PC-3 (cell line): ENCODE results near the gene DAPK1. TPM values are rescaled to one million over a fixed set of nuclear protein-coding genes. Genes with fewer than 3 reads are reported as not detected.

Experiments
- ATAC-seq: fragments of 200-7000 bp; cut with Tn5 transposase; 2 replicates; pipeline ENCODE4 v1.9.1; 2020; ENCODE audit warnings: mild to moderate bottlenecking, moderate library complexity
- BruUV-seq: library from RNA; stranded (reverse); fragments of 400-500 nt; replicated peaks from 2 replicates; lab custom pipeline; 2021; lab: Mats Ljungman, UMichigan
- CTCF ChIA-PET: fragments of 300-600 bp; sonication (Branson Sonifier 250); formaldehyde crosslinking; loops from one replicate; lab custom pipeline; 2022; ENCODE audit warnings: antibody characterized with exemption; lab: Charles Lee
- POLR2A ChIA-PET: fragments of 300-600 bp; sonication (Branson Sonifier 250); formaldehyde crosslinking; loops from one replicate; lab custom pipeline; 2022; ENCODE audit warnings: antibody characterized with exemption; ENCODE audit not compliant: unreplicated experiment; lab: Charles Lee
- DNase-seq: peaks from one replicate; pipeline ENCODE4 v3.0.0-alpha.2; 2015
- H2AFZ ChIP-seq: fragments of 300-600 bp; sonication (generic); 2 replicates; pipeline ENCODE4 v1.6.0; 2016; ENCODE audit warnings: antibody characterized with exemption, low read length
- H3F3A ChIP-seq: fragments of 300-600 bp; sonication (generic); one replicate; pipeline ENCODE4 v1.6.0; 2017; ENCODE audit warnings: antibody characterized with exemption, low read length, control low read depth, mild to moderate bottlenecking; ENCODE audit not compliant: unreplicated experiment
- H3K27ac ChIP-seq: fragments of 300-600 bp; sonication (generic); 2 replicates; pipeline ENCODE4 v1.5.1; 2016; ENCODE audit warnings: mild to moderate bottlenecking, low read length
- H3K27me3 ChIP-seq: fragments of 300-600 bp; sonication (generic); 2 replicates; pipeline ENCODE4 v1.6.1; 2016; ENCODE audit warnings: low read length, mixed read lengths
- H3K36me3 ChIP-seq: fragments of 300-600 bp; sonication (generic); 2 replicates; pipeline ENCODE4 v1.6.1; 2016; ENCODE audit warnings: low read depth, mixed run types, low read length, mixed read lengths
- H3K4me1 ChIP-seq: fragments of 300-600 bp; sonication (generic); 2 replicates; pipeline ENCODE4 v1.5.1; 2016; ENCODE audit warnings: low read length; ENCODE audit not compliant: insufficient read depth
- H3K4me2 ChIP-seq: fragments of 300-600 bp; sonication (generic); 2 replicates; pipeline ENCODE4 v1.6.0; 2016; ENCODE audit warnings: low read length
- H3K4me3 ChIP-seq: fragments of 300-600 bp; sonication (generic); 2 replicates; pipeline ENCODE4 v1.5.1; 2016; ENCODE audit warnings: mild to moderate bottlenecking, low read length, mixed read lengths
- H3K79me2 ChIP-seq: fragments of 300-600 bp; sonication (generic); 2 replicates; pipeline ENCODE4 v1.6.1; 2017; ENCODE audit warnings: low read length, mixed read lengths
- H3K9ac ChIP-seq: fragments of 300-600 bp; sonication (generic); 2 replicates; pipeline ENCODE4 v1.6.0; 2016; ENCODE audit warnings: mild to moderate bottlenecking, low read length
- H3K9me2 ChIP-seq: fragments of 300-600 bp; sonication (generic); replicated peaks from 2 replicates; pipeline ENCODE4 v1.6.1; 2016; ENCODE audit warnings: mixed run types, low read length, mixed read lengths
- H3K9me3 ChIP-seq: fragments of 300-600 bp; sonication (generic); 2 replicates; pipeline ENCODE4 v1.6.1; 2016; ENCODE audit warnings: low read length, mixed read lengths
- H4K20me1 ChIP-seq: fragments of 300-600 bp; sonication (generic); 2 replicates; pipeline ENCODE4 v1.6.1; 2016; ENCODE audit warnings: low read length, mixed read lengths
- EZH2 ChIP-seq: fragments of 300-600 bp; sonication (generic); IDR thresholded peaks from one replicate; pipeline ENCODE4 v1.6.1; 2017; ENCODE audit warnings: antibody characterized with exemption, mild to moderate bottlenecking, low read length; ENCODE audit not compliant: unreplicated experiment
- EZH2phosphoT487 ChIP-seq: fragments of 300-600 bp; sonication (generic); IDR thresholded peaks from 2 replicates; pipeline ENCODE4 v1.6.1; 2018; ENCODE audit warnings: mild to moderate bottlenecking, antibody characterized with exemption, low read length, borderline replicate concordance
- intact Hi-C: fragments of 100-400 bp; cut with micrococcal nuclease; formaldehyde crosslinking; loops from 2 replicates; pipeline ENCODE4 v1.9.0; 2023
- total RNA-seq: library from RNA; depleted of rRNA; stranded (reverse); fragments of >200 nt; gene quantifications from 2 replicates; pipeline ENCODE4 v1.2.3, GENCODE V29; 2014
- TF ChIP-seq, protein P1 (sequence below): fragments of 300-600 bp; sonication (generic); conservative IDR thresholded peaks from 2 replicates; pipeline ENCODE4 v1.5.1; 2017; ENCODE audit warnings: antibody characterized with exemption, low read depth, mild to moderate bottlenecking, low read length

DAPK1 gene
- total RNA-seq, 1 experiment from 2014 or later, result not detected

- TF ChIP-seq, protein P1, sequence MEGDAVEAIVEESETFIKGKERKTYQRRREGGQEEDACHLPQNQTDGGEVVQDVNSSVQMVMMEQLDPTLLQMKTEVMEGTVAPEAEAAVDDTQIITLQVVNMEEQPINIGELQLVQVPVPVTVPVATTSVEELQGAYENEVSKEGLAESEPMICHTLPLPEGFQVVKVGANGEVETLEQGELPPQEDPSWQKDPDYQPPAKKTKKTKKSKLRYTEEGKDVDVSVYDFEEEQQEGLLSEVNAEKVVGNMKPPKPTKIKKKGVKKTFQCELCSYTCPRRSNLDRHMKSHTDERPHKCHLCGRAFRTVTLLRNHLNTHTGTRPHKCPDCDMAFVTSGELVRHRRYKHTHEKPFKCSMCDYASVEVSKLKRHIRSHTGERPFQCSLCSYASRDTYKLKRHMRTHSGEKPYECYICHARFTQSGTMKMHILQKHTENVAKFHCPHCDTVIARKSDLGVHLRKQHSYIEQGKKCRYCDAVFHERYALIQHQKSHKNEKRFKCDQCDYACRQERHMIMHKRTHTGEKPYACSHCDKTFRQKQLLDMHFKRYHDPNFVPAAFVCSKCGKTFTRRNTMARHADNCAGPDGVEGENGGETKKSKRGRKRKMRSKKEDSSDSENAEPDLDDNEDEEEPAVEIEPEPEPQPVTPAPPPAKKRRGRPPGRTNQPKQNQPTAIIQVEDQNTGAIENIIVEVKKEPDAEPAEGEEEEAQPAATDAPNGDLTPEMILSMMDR, result no peak
- TF ChIP-seq EZH2phosphoT487 (no peak), EZH2 (no peak)
- H3K27me3 ChIP-seq, result no peaks in the 10 kb centered on the region
- H3K4me2 ChIP-seq, result no peak overlapping the region
- no peak for ATAC-seq
- intact Hi-C loops, result no loop called here
- H3K27ac ChIP-seq, result no peak overlapping the region
- CTCF ChIA-PET, result no interaction called here
- H3F3A ChIP-seq, result no peaks in the 10 kb centered on the region
- no peaks in the 10 kb centered on the region for H3K36me3 ChIP-seq
- H3K9ac ChIP-seq, result no peak overlapping the region
- H3K4me3 ChIP-seq, result no peak overlapping the region
- POLR2A ChIA-PET, result no interaction called here
- DNase-seq, result no peak
- H4K20me1 ChIP-seq, result no peaks in the 10 kb centered on the region
- no peaks in the 10 kb centered on the region for H3K79me2 ChIP-seq
- H3K9me3 ChIP-seq, result no peaks in the 10 kb centered on the region
- H2AFZ ChIP-seq, result no peak overlapping the region
- H3K9me2 ChIP-seq, result no peaks in the 10 kb centered on the region
- BruUV-seq, result no TSS peak
- no peaks in the 10 kb centered on the region for H3K4me1 ChIP-seq
Measured at GRCh38 chr9:87537625-87538024, 40.0 kb downstream of the DAPK1 start.

DNA sequence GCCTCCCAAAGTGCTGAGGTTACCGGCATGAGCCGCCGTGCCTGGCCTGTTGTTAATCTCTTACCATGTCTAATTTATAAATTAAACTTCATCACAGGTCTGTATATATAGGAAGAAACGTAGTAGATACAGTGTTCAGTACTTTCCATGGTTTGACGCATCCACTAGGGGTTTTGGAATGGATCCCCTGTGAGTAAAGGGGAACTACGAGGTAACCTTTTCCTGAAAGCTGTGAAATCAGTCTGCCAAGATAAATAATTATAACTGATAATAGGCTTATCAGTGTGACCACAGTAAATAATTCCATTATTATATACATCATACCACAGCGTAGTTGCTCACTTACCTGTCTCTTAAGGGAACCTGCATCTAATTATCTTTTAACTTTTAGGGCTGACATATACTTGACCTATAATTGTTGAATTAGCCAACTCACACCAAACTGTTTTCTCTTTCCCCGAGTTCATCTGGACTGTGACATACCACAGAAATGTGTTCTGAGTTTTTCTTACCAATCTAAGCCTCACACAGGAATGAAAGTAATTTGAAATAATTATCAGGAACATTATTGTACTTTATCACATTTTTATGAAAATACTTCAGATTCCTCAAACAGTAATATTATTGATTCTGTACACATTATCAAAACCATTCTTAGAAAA lies 42.9 kb downstream of the DAPK1 start:
- no peak overlapping the region for H3K4me2 ChIP-seq
- no peaks in the 10 kb centered on the region for H3K9me2 ChIP-seq
- H3K36me3 ChIP-seq, result no peaks in the 10 kb centered on the region
- no peaks in the 10 kb centered on the region for H4K20me1 ChIP-seq
- no peak for ATAC-seq
- H3K4me1 ChIP-seq, result no peaks in the 10 kb centered on the region
- no peak overlapping the region for H2AFZ ChIP-seq
- intact Hi-C loops, result no loop called here
- H3K9me3 ChIP-seq, result no peaks in the 10 kb centered on the region
- TF ChIP-seq EZH2phosphoT487 (no peak), EZH2 (no peak)
- TF ChIP-seq, protein P1, result no peak
- no peak overlapping the region for H3K4me3 ChIP-seq
- H3K79me2 ChIP-seq, result no peaks in the 10 kb centered on the region
- no peak overlapping the region for H3K9ac ChIP-seq
- no peak for DNase-seq
- ChIA-PET CTCF (no interaction called here), POLR2A (no interaction called here)
- no peak overlapping the region for H3K27ac ChIP-seq
- BruUV-seq, result no TSS peak
- H3F3A ChIP-seq, result no peaks in the 10 kb centered on the region
- no peaks in the 10 kb centered on the region for H3K27me3 ChIP-seq

DNA sequence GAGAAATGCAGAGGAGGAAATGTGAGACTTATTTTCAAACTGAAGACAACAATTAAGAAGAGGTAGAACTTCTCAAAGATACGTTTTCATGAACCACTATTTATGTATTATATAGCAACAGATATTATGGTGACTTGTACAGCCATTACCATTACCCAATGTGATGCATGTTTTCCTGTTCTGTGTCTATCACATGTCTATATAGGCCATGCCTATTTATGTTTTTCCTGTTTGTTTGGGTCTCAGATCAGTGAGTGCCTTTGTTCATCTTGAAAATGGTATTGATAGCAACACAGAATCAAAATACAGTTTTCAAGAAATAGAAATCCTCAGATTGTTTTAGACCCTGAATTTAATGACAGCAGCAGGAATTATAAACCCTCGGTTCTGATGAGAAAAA lies 44.0 kb downstream of the DAPK1 start:
- no peak for ATAC-seq
- CTCF ChIA-PET, result no interaction called here
- no peak overlapping the region for H3K4me2 ChIP-seq

More for the DNA sequence above, 44.0 kb downstream of the DAPK1 start:
- Histone ChIP-seq H4K20me1 (no peaks in the 10 kb centered on the region), H3K9me2 (no peaks in the 10 kb centered on the region), H3K36me3 (no peaks in the 10 kb centered on the region), H3K9ac (no peak overlapping the region), H3K79me2 (no peaks in the 10 kb centered on the region), H3F3A (no peaks in the 10 kb centered on the region), H3K27me3 (no peaks in the 10 kb centered on the region), H2AFZ (no peak overlapping the region), H3K4me3 (no peak overlapping the region), H3K4me1 (no peaks in the 10 kb centered on the region), H3K9me3 (no peaks in the 10 kb centered on the region), H3K27ac (no peak overlapping the region)
- DNase-seq, result no peak
- TF ChIP-seq, protein P1, result no peak
- no peak for TF ChIP-seq EZH2phosphoT487
- TF ChIP-seq EZH2, result no peak
- no TSS peak for BruUV-seq
- intact Hi-C loops, result no loop called here
- POLR2A ChIA-PET, result no interaction called here
